GM19193 (cell line): ENCODE measurements around the gene ITPKB.

Source experiments
- POLR2A ChIP-seq: IDR thresholded peaks from 4 replicates; pipeline ENCODE4 v1.6.1; 2011; ENCODE audit not compliant: insufficient read depth, insufficient read length; ENCODE audit errors: extremely low read depth

The ITPKB gene

GRCh38 chr1:226691247-226691646 is 47.8 kb downstream of the ITPKB start:
- no peak for TF ChIP-seq POLR2A

DNA sequence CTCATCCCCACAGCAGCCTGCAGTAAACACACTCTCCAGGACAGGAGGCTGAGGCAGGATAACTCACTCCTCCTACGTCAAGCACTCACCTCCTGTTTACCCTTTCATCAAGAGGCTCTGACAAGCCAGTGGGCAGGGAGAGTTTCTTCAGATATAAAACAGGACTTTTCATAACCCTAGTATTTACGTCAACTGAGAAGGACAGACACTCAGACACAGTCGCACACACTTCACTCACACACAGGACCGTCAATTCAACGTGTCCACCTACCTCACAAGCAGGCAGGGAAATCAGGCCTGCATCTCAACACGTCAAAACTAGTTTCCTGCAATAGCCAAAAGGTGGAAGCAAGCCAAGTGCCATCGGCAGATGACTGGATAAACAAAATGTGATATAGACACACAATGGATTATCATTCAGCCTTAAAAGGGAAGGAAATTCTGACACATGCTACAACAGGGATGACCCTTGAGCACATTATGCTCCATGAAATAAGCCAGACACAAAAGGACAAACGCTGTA is 48.6 kb downstream of the ITPKB start:
- no peak for TF ChIP-seq POLR2A

GRCh38 chr1:226688808-226689207 is 50.3 kb downstream of the ITPKB start:
- TF ChIP-seq POLR2A, result no peak

DNA sequence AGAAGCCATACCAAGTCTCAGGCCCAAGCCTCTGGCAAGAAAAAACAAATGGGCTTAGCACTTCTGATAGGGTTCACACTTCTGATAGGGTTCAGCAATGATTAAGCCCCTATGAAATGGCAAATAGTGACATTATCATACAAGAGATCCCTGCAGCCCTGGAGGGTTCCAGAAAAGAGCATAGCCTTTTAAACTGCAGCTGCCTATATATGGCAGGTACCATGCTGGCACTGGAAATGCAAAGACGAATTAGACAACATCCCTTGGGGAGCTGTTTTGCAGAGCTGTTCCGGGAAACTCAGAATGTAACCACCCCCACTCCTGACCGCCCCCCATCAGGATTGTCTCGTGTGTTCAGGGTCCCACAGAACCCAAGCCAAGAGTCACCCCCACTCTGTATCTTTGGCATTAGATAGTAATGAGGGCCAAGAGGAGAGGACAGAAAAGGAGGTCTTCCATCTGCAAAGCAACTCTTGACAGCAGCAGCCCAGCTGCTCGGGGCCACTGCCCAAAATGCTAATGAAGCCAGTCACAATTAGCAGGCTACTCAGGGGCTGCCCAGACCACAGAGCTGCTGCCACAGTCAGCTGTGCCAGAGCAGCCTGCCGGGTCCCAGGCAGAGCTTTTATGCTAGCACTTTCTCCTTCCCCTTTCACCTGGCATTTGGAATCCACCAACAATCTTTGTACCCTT is 50.9 kb downstream of the ITPKB start:
- no peak for TF ChIP-seq POLR2A

GRCh38 chr1:226687426-226687825 is 51.7 kb downstream of the ITPKB start:
- TF ChIP-seq POLR2A, result no peak

- no peak for TF ChIP-seq POLR2A
Observed at GRCh38 chr1:226686440-226687425, 52.3 kb downstream of the ITPKB start.

- TF ChIP-seq POLR2A, result no peak
Observed at GRCh38 chr1:226685196-226685820, 53.8 kb downstream of the ITPKB start.

DNA sequence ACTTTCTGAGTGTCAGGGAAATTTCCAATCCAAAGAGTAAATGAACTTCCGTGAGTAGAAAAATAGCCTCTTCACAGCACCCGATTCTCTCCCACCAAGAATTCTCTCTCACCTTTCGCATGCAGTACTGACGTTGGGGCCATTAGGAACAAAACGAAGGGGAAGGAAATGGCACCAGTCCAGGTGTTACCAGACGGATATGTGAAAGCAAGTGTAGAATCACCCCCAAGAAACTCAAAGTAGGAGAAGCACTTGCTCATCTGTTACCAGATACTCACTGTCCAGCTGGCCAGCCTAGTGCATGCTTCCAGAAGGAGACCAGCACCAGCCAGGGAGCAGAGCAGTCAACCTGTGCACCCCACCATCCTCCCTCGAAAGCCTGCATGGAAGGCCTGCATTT is 55.1 kb downstream of the ITPKB start:
- TF ChIP-seq POLR2A, result no peak

GRCh38 chr1:226682871-226683814 is 55.9 kb downstream of the ITPKB start:
- no peak for TF ChIP-seq POLR2A

- TF ChIP-seq POLR2A, result no peak
Observed at GRCh38 chr1:226681652-226682493, 57.2 kb downstream of the ITPKB start.

- no peak for TF ChIP-seq POLR2A
Observed at GRCh38 chr1:226680653-226681052, 58.4 kb downstream of the ITPKB start.

GRCh38 chr1:226679853-226680516 is 59.1 kb downstream of the ITPKB start:
- TF ChIP-seq POLR2A, result no peak

DNA sequence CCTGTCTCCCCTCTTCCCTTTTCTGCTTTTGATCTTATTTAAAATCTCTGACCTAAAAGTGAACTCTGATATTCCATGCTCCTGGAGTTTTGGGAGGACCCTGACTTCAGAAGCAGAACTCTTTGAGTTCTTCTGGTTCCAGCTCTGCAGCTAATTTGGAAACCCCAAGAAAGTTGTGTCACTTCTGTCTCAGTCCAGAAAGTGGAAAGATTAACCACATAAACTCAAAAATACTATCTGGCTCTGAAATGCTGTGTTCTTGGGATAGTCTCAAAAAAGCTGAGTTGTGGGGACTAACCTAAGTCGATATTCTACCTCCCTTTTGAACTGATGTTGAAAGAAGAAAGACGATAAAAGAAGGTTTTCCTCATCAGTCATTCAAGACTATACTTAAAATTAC is 59.8 kb downstream of the ITPKB start:
- no peak for TF ChIP-seq POLR2A
